ENCODE results near the gene PARD3.
"Not testable (repeated sequence)": the region's sequence is repeated elsewhere in the genome, so short reads cannot be mapped to it uniquely, and the experiment has no call there.

The PARD3 gene

GRCh38 chr10:34078745-34079470, 736.2 kb downstream of the PARD3 start:
- DNase-seq = no peak

DNA sequence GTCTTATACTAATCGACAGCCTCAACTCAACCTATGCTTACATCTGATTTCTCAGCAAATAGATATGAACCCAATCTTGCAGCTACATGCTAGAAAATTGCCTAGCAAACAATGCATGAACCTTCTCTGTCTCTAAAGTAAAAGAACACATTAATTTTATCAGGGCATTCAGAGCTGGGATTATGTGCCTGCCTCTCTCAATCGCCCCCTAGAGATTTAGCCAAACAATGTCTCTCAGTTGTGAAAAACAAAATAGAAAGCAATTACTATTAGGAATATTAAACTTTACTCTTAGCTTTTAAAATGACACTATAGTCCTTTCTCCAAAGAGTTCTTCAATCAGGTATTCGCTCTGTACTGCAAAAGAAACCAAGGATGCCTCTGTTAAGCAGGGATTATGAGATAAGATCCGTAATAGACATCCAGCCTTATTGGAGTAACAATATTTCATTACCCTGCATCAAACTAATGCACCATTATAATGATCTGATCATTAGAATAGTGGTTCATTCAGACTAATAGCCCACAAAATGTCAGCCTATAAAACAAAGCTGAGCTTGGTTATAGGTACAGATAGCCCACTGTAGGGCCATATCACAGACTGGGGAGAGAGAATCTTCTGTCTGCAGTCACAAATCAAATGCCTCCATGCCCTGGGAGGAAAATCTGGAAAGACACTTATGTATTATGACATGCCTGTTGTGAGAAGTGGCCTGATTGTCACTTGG, 736.9 kb downstream of the PARD3 start:
- no peak for DNase-seq

GRCh38 chr10:34076443-34076842, 738.7 kb downstream of the PARD3 start:
- DNase-seq = no peak

DNA sequence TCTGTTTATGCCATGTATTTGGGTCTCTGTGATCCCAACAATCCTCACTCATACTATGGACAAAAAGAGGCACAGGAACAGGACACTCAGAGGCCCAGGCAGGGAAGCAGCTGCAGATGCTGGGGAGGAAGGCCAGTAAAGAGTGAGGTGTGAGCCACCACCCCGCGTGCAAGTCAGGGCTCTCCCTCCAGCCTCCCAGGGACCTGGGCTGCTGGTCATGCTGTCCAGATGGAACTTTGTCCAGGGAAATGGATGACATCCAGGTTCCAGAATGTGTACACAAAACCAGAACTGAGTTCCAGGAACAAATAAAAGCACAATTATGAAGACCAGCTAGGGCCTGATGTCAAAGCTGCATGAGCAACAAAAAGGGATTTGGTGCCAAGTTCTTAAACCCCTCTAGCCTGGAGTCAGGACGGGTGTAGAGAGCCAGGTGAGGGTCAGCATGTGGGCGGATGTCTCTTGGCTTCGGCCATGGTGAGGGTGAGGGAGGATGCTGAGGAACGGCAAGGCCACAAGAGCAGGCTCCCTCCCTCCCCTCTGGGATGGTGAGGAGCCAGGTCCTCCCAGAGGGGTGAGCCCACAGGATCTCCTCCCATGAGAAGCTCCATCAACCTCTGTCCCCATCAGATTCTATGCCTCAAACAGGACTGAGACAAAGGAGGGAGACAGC, 739.7 kb downstream of the PARD3 start:
- no peak for DNase-seq

GRCh38 chr10:34074051-34074450, 741.0 kb downstream of the PARD3 start:
- no peak for DNase-seq

DNA sequence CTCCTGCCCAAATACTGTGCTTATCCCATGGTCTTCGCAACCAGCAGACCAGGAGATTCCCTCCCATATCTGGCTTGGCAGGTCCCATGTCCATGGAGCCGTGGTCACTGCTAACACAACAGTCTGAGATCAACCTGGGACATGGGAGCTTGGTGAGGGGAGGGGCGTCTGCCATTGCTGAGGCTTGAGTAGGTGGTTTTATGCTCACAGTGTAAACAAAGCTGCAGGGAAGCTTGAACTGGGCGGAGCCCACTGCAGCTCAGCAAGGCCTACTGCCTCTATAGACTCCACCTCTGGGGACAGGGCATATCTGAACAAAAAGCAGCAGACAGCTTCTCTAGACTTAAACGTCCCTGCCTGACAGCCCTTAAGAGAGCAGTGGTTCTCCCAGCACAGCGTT, 747.4 kb downstream of the PARD3 start:
- DNase-seq = not testable (repeated sequence)

DNA sequence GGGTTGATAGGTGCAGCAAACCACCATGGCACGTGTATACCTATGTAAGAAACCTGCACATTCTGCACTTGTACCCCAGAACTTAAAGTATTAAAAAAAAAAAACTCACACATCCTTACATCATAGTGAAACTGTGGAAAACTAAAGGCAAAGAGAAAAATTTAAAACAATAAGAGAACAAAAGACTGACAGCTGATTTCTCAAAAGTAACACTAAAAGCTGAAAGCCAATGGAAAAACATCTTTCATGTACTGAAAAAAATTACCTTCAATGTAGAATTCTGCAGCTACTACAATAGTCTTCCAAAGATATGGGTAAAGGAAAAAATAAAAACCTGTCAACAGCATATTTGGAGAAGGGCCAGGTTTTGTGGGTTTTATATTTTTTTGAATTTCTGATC, 751.5 kb downstream of the PARD3 start:
- DNase-seq = no peak

DNA sequence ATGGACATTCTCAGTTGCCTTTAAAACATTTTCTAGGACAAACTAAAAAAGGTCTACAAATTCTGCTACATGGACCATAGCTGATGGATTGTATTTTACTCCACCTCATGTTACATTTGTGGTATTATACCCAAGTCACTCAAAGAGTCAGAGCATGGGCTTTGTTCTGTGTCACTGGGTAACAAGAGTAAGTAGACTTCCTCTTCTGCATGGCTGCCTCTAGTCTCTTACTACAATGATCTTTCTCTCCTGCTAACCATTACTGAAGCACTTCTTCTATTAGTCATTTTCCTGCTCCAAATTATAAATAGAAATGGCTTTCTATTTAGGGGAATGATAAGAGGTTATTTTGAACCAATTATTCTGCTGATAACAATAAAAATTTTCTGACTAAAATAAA, 753.3 kb downstream of the PARD3 start:
- DNase-seq = no peak
